MCF 10A (cell line): ENCODE results near the gene SLC41A3. TPM values are rescaled to one million over a fixed set of nuclear protein-coding genes. Genes with fewer than 3 reads are reported as not detected.

Experiments used
- BruUV-seq: library from RNA; stranded (reverse); fragments of 400-500 nt; replicated peaks from 2 replicates; lab custom pipeline; 2021; lab: Mats Ljungman, UMichigan
- CTCF ChIA-PET: fragments of 300-600 bp; sonication (Branson Sonifier 250); formaldehyde crosslinking; extraction: SDS; loops from one replicate; lab custom pipeline; 2021; ENCODE audit warnings: antibody characterized with exemption, inconsistent platforms; lab: Yijun Ruan, JAX
- POLR2A ChIA-PET: fragments of 300-600, 350-650 bp; sonication (Branson Sonifier 250); formaldehyde crosslinking; extraction: SDS; loops from one replicate; lab custom pipeline; 2020; ENCODE audit warnings: antibody characterized with exemption, inconsistent platforms; lab: Yijun Ruan, JAX
- DNase-seq: peaks from one replicate; pipeline ENCODE4 v3.0.0-alpha.2; 2018; ENCODE audit not compliant: unreplicated experiment
- H3K27ac Mint-ChIP-seq: one replicate; pipeline ENCODE4 v1.8.0; 2022; ENCODE audit warnings: mild to moderate bottlenecking, low read depth, mixed read lengths; ENCODE audit not compliant: unreplicated experiment
- H3K27me3 Mint-ChIP-seq: one replicate; pipeline ENCODE4 v1.8.0; 2022; ENCODE audit warnings: mixed read lengths; ENCODE audit not compliant: insufficient read depth, unreplicated experiment
- H3K36me3 Mint-ChIP-seq: one replicate; pipeline ENCODE4 v1.8.0; 2022; ENCODE audit warnings: mild to moderate bottlenecking, moderate library complexity, mixed read lengths; ENCODE audit not compliant: insufficient read depth, unreplicated experiment
- H3K4me1 Mint-ChIP-seq: one replicate; pipeline ENCODE4 v1.8.0; 2022; ENCODE audit warnings: mixed read lengths; ENCODE audit not compliant: insufficient read depth, unreplicated experiment
- H3K4me3 Mint-ChIP-seq: one replicate; pipeline ENCODE4 v1.8.0; 2022; ENCODE audit warnings: mild to moderate bottlenecking, moderate library complexity, mixed read lengths; ENCODE audit not compliant: unreplicated experiment
- H3K9me3 Mint-ChIP-seq: one replicate; pipeline ENCODE4 v1.8.0; 2022; ENCODE audit warnings: mixed read lengths; ENCODE audit not compliant: unreplicated experiment
- intact Hi-C: fragments of 100-400 bp; cut with micrococcal nuclease; formaldehyde crosslinking; loops from 2 replicates; pipeline ENCODE4 v1.14.1; 2022
- total RNA-seq: library from RNA; stranded (reverse); gene quantifications from 2 replicates; pipeline ENCODE4 v1.2.3, GENCODE V29; 2022
- TF ChIP-seq, protein P1 (sequence below): fragments of 200-600 bp; IDR thresholded peaks from one replicate; pipeline ENCODE4 v1.8.0; 2022; ENCODE audit warnings: antibody characterized with exemption, mild to moderate bottlenecking; ENCODE audit not compliant: unreplicated experiment

Gene SLC41A3
- total RNA-seq, 1 experiment from 2014 or later: 43.2 TPM

- no TSS peak for BruUV-seq
- Mint-ChIP-seq H3K4me1 (peaks cover 6% of the 10 kb centered on the region), H3K4me3 (no peak overlapping the region), H3K9me3 (no peaks in the 10 kb centered on the region), H3K27me3 (no peaks in the 10 kb centered on the region), H3K27ac (peak overlapping the region; percentile 46), H3K36me3 (peaks cover 32% of the 10 kb centered on the region)
- TF ChIP-seq, protein P1, sequence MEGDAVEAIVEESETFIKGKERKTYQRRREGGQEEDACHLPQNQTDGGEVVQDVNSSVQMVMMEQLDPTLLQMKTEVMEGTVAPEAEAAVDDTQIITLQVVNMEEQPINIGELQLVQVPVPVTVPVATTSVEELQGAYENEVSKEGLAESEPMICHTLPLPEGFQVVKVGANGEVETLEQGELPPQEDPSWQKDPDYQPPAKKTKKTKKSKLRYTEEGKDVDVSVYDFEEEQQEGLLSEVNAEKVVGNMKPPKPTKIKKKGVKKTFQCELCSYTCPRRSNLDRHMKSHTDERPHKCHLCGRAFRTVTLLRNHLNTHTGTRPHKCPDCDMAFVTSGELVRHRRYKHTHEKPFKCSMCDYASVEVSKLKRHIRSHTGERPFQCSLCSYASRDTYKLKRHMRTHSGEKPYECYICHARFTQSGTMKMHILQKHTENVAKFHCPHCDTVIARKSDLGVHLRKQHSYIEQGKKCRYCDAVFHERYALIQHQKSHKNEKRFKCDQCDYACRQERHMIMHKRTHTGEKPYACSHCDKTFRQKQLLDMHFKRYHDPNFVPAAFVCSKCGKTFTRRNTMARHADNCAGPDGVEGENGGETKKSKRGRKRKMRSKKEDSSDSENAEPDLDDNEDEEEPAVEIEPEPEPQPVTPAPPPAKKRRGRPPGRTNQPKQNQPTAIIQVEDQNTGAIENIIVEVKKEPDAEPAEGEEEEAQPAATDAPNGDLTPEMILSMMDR: no peak
- CTCF ChIA-PET: no interaction called here
- DNase-seq: peak; percentile 33
- POLR2A ChIA-PET: no interaction called here
- intact Hi-C loops: no loop called here
These were observed 69.7 kb downstream of the SLC41A3 start for GRCh38 chr3:126014252-126014651.

GRCh38 chr3:126013751-126014156 lies 70.2 kb downstream of the SLC41A3 start:
- Mint-ChIP-seq H3K36me3 (peaks cover 32% of the 10 kb centered on the region), H3K27ac (no peak overlapping the region), H3K4me1 (peaks cover 6% of the 10 kb centered on the region), H3K9me3 (no peaks in the 10 kb centered on the region), H3K4me3 (no peak overlapping the region), H3K27me3 (no peaks in the 10 kb centered on the region)
- intact Hi-C loops: no loop called here
- TF ChIP-seq, protein P1: no peak
- no peak for DNase-seq
- POLR2A ChIA-PET: no interaction called here
- BruUV-seq: no TSS peak
- CTCF ChIA-PET: no interaction called here

- ChIA-PET POLR2A (no interaction called here), CTCF (interaction anchor here (0.8 kb wide), 1 partner anchor 11 kb away, joined by 3 read pairs; no protein-coding TSS in a partner anchor)
- Mint-ChIP-seq H3K36me3 (peaks cover 12% of the 10 kb centered on the region), H3K27me3 (no peaks in the 10 kb centered on the region), H3K4me3 (no peak overlapping the region), H3K4me1 (peaks cover 6% of the 10 kb centered on the region), H3K27ac (no peak overlapping the region), H3K9me3 (no peaks in the 10 kb centered on the region)
- intact Hi-C loops: no loop called here
- TF ChIP-seq, protein P1: no peak
- no peak for DNase-seq
- no TSS peak for BruUV-seq
These were observed 74.7 kb downstream of the SLC41A3 start for GRCh38 chr3:126009181-126009580.

- no TSS peak for BruUV-seq
- Mint-ChIP-seq H3K9me3 (no peaks in the 10 kb centered on the region), H3K4me1 (peaks cover 5% of the 10 kb centered on the region), H3K27me3 (no peaks in the 10 kb centered on the region), H3K27ac (no peak overlapping the region), H3K4me3 (no peak overlapping the region), H3K36me3 (peaks cover 4% of the 10 kb centered on the region)
- ChIA-PET CTCF (interaction anchor here (0.6 to 0.8 kb wide), 2 partner anchors 10 to 397 kb away, joined by 3 read pairs; no protein-coding TSS in a partner anchor), POLR2A (no interaction called here)
- TF ChIP-seq, protein P1: no peak
- intact Hi-C loops: no loop called here
- no peak for DNase-seq
These were observed 75.7 kb downstream of the SLC41A3 start for GRCh38 chr3:126008219-126008618.
